ENCODE results near the gene SULF2.
"Not testable (repeated sequence)": the region's sequence is repeated elsewhere in the genome, so short reads cannot be mapped to it uniquely, and the experiment has no call there.

The SULF2 gene

GRCh38 chr20:47805951-47806350 lies 20.7 kb upstream of the SULF2 start:
- FAIRE-seq (no peak), DNase-seq (ENCODE audit: insufficient read length, low spot score) (no peak)

GRCh38 chr20:47804972-47805371 lies 19.7 kb upstream of the SULF2 start:
- FAIRE-seq; DNase-seq (ENCODE audit: insufficient read length, low spot score): not testable (repeated sequence)

GRCh38 chr20:47804224-47804825 lies 19.0 kb upstream of the SULF2 start:
- DNase-seq (ENCODE audit: insufficient read length, low spot score); FAIRE-seq: not testable (repeated sequence)

- DNase-seq (ENCODE audit: insufficient read length, low spot score) (no peak), FAIRE-seq (no peak)
These were observed 17.7 kb upstream of the SULF2 start for GRCh38 chr20:47802975-47803374.

- FAIRE-seq (no peak), DNase-seq (ENCODE audit: insufficient read length, low spot score) (no peak)
These were observed 17.1 kb upstream of the SULF2 start for GRCh38 chr20:47802226-47802920.

- DNase-seq (ENCODE audit: insufficient read length, low spot score) (no peak), FAIRE-seq (no peak)
These were observed 16.5 kb upstream of the SULF2 start for GRCh38 chr20:47801759-47802158.

GRCh38 chr20:47801079-47801478 lies 15.8 kb upstream of the SULF2 start:
- DNase-seq (ENCODE audit: insufficient read length, low spot score) (no peak), FAIRE-seq (no peak)

- FAIRE-seq (no peak), DNase-seq (ENCODE audit: insufficient read length, low spot score) (no peak)
These were observed 15.3 kb upstream of the SULF2 start for GRCh38 chr20:47800623-47801022.

- FAIRE-seq, result no peak
- DNase-seq (ENCODE audit: insufficient read length, low spot score), result no peak
These were observed 13.9 kb upstream of the SULF2 start for GRCh38 chr20:47799116-47799715.

- no peak for FAIRE-seq
- DNase-seq (ENCODE audit: insufficient read length, low spot score), result no peak
These were observed 11.7 kb upstream of the SULF2 start for GRCh38 chr20:47796971-47797370.

GRCh38 chr20:47795214-47795907 lies 10.1 kb upstream of the SULF2 start:
- FAIRE-seq, result no peak

GRCh38 chr20:47794264-47794663 lies 9.0 kb upstream of the SULF2 start:
- FAIRE-seq; DNase-seq (ENCODE audit: insufficient read length, low spot score): not testable (repeated sequence)

More at GRCh38 chr20:47795214-47795907, 10.1 kb upstream of the SULF2 start:
- DNase-seq (ENCODE audit: insufficient read length, low spot score), result no peak

- DNase-seq (ENCODE audit: insufficient read length, low spot score), result no peak
These were observed 6.8 kb upstream of the SULF2 start for GRCh38 chr20:47792021-47792618.

GRCh38 chr20:47791084-47791599 lies 5.9 kb upstream of the SULF2 start:
- FAIRE-seq, result no peak

More at GRCh38 chr20:47792021-47792618, 6.8 kb upstream of the SULF2 start:
- no peak for FAIRE-seq

GRCh38 chr20:47790580-47790965 lies 5.3 kb upstream of the SULF2 start:
- DNase-seq (ENCODE audit: insufficient read length, low spot score) (no peak), FAIRE-seq (no peak)

More at GRCh38 chr20:47791084-47791599, 5.9 kb upstream of the SULF2 start:
- DNase-seq (ENCODE audit: insufficient read length, low spot score), result no peak

GRCh38 chr20:47789764-47790579 lies 4.7 kb upstream of the SULF2 start:
- FAIRE-seq, result no peak

GRCh38 chr20:47789081-47789763 lies 3.9 kb upstream of the SULF2 start:
- no peak for DNase-seq (ENCODE audit: insufficient read length, low spot score)
- no peak for FAIRE-seq

More at GRCh38 chr20:47789764-47790579, 4.7 kb upstream of the SULF2 start:
- DNase-seq (ENCODE audit: insufficient read length, low spot score), result no peak

- no peak for FAIRE-seq
- no peak for DNase-seq (ENCODE audit: insufficient read length, low spot score)
These were observed 3.4 kb upstream of the SULF2 start for GRCh38 chr20:47788741-47789080.

GRCh38 chr20:47786765-47787107 lies 1.5 kb upstream of the SULF2 start:
- FAIRE-seq, result no peak

More at GRCh38 chr20:47786765-47787107, 1.5 kb upstream of the SULF2 start:
- DNase-seq (ENCODE audit: insufficient read length, low spot score), result no peak
